ENCODE measurements around the gene SRPK2. TPM values are rescaled to one million over a fixed set of nuclear protein-coding genes. Genes with fewer than 3 reads are reported as not detected.
"Not testable (repeated sequence)": the region's sequence is repeated elsewhere in the genome, so short reads cannot be mapped to it uniquely, and the experiment has no call there.

Gene SRPK2
- total RNA-seq, 1 experiment from 2014 or later = 17.4 TPM

DNA sequence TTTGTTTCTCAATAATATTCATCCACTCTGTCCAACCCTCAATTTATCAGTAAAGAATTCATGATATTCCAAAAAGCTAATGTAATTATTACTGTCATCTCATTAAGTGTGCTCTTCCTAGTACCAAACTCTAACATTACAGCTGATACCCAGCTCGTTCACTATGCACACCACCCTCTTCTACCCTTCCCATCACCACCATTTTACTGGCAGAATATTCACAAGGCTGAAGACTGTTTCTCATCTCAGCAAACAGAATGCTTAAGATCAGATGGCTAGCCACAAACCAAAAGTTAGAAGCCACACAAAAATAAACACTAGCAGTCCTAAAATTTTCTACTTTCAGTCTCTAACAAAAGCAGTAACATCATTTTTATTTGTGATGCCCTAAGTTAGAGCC, 121.5 kb downstream of the SRPK2 start:
- no peak for DNase-seq (ENCODE audit: low spot score)

DNA sequence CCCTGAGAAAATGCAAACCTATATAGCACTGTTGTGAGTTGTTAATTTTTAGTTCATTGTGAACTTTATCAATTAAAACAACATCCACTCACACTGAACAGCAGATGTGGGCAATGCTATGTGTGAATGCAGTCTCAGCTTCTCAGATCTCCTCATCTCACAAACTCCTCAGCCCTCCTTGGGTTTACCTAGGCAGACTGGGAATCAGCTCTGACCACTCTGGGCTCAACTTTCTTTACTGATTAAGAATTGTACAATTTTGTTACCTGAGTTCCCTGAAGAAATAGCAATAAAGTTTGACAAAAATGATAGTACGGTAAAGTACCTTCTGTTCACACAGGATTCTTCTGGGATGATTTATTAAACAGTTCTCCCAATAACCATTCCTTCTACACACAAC, 124.0 kb downstream of the SRPK2 start:
- no peak for DNase-seq (ENCODE audit: low spot score)

DNA sequence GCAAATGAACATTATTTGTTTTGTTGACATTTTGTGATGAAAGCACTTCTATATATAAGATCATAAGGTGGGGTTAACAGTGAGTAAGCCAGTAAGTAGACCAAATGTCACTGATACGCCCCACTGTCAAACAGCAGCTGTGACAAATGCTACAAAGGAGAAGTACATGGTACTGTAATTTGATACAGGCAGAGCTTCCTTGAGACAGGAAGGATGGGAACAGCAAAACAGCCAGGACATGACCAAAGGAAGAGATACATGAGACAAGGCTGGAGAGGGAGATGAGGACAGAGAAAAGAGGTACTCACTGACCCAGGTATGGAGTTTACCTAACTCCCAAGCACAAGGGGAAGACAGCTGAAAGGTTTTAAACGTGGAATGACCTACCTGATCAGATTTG, 127.0 kb downstream of the SRPK2 start:
- DNase-seq (ENCODE audit: low spot score) = peak; percentile 58

DNA sequence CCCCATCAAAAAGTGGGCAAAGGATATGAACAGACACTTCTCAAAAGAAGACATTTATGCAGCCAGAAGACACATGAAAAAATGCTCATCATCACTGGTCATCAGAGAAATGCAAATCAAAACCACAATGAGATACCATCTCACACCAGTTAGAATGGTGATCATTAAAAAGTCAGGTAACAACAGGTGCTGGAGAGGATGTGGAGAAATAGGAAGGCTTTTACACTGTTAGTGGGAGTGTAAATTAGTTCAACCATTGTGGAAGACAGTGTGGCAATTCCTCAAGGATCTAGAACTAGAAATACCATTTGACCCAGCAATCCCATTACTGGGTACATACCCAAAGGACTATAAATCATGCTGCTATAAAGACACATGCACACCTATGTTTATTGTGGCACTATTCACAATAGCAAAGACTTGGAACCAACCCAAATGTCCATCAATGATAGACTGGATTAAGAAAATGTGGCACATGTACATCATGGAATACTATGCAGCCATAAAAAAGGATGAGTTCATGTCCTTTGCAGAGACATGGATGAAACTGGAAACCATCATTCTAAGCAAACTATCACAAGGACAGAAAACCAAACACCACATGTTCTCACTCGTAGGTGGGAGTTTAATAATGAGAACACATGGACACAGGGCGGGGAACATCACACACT, 128.4 kb downstream of the SRPK2 start:
- not testable (repeated sequence) for DNase-seq (ENCODE audit: low spot score)

DNA sequence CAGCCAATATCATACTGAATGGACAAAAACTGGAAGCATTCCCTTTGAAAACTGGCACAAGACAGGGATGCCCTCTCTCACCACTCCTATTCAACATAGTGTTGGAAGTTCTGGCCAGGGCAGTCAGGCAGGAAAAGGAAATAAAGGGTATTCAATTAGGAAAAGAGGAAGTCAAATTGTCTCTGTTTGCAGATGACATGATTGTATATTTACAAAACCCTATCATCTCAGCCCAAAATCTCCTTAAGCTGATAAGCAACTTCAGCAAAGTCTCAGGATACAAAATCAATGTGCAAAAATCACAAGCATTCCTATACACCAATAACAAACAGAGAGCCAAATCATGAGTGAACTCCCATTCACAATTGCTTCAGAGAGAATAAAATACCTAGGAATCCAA, 129.8 kb downstream of the SRPK2 start:
- not testable (repeated sequence) for DNase-seq (ENCODE audit: low spot score)

DNA sequence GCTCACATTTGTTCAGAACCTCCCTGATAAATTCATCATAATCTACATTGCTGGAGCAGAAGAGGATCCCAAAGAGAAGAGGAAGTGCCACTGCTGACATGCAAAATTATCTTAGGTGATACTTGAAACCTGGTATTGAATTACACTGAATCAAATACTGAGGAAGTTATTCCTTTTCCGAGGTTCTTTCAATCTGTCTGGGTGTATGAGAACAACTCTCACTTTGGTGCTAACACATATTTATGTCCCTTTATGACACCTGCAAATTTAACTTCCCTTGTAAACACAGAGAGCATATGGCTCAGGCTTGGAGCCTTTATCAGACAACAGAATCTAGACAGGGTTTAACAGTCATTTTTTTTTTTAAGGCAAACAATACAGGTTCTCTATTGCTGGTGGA, 131.4 kb downstream of the SRPK2 start:
- DNase-seq (ENCODE audit: low spot score) = no peak

DNA sequence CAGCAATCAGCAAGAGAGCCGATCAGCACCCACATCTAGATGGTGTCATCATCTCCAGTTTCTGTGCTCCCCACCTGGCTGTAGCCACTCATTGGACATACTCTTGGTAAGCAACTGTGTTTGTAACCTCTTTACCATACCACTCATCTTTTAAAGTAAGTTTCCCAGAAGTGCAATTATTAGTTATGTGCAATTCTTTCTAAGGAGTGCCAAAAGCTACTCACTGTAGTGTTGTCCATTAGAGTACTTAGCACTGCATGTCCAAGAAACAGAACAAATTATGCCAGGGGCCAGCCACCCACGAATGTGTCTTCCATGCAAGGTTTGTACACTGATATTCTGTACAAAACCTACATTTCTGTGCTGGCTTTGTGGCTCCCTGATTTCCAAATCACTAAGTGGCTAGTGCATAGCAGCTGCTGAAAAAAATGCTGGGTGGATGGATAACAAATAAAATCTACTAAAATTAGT, 131.9 kb downstream of the SRPK2 start:
- DNase-seq (ENCODE audit: low spot score) = no peak

DNA sequence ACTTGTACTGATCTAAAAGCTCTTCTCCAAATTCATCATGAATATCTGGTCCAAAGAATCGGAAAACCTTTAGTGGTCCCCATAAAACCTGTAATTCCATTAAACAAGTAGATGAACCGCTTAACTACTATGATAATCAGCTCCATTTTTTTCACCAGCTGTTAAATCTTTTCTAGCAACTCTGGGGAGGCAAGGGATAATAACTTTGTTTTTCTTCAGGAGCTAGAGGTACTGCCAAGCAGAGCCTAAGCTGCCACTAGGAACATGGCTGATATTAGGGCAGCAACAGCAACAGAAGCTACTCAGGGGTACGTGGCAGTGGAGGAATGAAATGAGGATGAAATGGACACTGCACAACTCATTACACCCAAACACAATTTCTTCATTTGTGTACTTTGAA, 138.0 kb downstream of the SRPK2 start:
- DNase-seq (ENCODE audit: low spot score) = no peak

DNA sequence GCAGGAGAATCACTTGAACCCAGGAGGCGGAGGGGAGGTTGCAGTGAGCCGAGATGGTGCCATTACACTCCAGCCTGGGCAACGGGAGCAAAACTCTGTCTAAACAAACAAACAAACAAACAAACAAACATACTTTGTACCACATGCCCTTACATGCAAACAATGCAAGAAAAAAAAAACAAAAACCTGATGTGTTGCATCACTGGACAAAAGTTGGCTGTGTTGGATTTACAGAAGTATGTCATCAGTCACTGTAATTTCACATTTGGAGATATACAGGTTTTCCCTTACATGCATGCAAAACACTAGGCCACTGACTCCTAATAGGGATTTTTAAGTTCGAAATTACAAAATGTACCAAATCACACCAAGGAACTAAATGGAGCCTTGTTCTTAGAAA, 138.5 kb downstream of the SRPK2 start:
- no peak for DNase-seq (ENCODE audit: low spot score)

DNA sequence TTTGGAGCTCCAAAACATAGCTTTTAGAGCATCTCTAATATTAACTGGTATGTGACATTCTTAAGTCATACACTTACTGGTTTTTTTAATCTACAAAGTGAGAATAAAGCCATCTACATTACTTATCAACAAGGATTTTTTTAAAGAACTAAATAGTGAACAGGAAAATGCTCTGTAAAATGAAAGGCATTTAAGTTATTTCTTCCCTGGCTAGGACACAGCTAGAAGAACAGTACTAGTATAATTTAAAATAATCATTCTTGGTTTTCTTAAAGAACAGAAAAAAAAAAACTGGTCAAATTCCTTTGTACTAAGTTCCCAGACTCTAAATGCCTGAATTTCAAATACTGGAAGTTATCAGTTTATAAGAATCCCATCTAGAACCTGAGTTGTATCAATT, 139.5 kb downstream of the SRPK2 start:
- DNase-seq (ENCODE audit: low spot score) = no peak

DNA sequence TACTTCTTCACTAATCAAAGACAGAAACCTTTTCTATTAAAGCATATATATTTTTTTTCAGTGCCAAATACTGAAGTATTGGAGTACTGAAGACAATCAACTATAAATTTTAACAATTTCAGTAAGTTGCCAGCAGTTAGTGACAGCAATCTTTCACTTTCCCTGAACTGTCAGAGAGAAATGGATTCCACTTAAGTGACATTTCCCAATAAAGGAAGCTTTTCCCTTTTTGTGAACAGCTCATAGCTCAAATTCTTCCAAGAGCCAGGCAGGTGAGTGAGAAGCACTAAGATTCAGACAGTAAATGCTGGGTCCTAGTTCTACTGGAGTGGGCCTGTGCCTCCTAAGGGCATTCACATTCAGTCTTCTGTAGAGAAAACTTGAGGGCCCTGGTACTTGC, 142.0 kb downstream of the SRPK2 start:
- DNase-seq (ENCODE audit: low spot score) = no peak

DNA sequence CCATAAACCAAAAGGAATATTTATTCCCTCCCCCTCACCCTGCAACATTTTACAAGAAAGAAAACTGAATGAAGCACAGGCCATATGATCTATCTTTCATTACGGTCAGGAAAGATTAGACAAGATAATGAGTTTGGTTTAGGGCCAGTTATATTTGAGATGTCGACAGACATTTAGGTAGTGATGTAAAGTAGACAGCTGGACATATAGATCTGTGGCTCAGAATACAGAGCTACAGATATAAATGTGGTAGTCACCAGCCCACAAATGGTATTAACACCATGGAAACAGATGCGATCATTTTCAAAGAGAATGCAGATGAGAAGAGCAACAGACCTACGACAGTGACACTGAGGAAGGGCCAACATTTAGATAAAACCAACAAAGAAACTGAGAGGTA, 142.5 kb downstream of the SRPK2 start:
- DNase-seq (ENCODE audit: low spot score) = no peak

DNA sequence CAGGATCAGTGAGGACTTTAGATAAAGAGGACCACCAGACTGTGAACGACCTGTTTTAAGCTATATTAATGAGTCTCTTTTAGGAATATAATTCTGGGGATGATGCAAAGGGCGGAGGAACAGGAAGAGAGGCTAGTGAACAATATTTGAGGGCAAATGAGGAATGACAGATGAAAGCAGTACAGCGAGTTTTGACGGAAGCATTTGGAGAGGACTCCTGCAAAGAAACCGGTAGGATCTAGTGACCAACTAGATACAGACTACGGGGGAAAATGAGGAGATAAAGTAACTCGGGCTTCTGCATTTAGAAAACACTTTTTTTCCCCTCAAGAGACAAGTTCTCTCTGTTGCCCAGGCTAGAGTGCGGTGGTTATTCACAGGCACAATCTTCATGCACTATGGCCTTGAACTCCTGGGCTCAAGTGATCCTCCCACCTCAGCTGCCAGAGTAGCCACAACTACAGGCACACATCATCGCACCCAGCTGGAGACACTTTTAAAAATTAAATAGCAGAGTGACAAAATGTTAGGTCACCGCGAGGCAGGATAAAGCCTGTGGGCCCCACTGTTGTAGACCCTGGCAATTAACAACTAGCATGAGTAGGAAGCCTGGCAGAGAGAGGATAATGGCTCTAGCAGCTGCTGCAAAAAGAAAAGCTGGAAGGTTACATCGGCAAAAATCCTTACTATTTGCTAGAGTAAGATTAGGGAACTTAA, 143.2 kb downstream of the SRPK2 start:
- DNase-seq (ENCODE audit: low spot score) = no peak

DNA sequence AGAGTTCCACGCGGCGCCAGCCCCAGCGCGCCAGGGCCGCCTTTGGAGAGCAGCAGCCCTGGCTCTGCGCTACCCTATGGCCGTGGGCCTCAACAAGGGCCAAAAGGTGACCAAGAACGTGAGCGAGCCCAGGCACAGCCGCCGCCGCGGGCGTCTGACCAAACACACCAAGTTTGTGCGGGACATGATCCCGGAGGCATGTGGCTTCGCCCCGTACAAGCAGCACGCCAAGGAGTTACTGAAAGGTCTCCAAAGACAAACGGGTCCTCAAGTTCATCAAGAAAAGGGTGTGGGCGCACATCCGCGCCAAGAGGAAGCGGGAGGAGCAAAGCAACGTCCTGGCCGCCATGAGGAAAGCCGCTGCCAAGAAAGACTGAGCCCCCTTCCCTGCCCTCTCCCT, 144.1 kb downstream of the SRPK2 start:
- no peak for DNase-seq (ENCODE audit: low spot score)

DNA sequence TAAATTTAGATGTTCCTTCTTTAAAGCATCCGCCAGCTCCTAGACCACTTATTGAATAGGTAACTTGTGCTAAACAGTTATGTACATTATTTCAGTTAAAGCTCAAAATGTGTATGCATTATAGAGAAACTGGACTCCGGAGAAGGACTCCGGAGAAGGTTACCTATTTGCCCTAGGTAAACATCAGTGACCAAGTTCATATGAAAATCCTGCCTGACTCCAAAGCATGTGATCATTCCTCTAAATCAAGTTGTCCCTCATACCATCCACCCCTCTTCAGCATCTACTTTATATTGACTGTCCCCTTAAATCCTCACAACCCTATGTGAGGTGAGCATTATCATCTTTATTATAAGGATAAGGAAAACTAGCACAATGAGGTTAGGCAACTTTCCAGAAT, 147.5 kb downstream of the SRPK2 start:
- DNase-seq (ENCODE audit: low spot score) = no peak

DNA sequence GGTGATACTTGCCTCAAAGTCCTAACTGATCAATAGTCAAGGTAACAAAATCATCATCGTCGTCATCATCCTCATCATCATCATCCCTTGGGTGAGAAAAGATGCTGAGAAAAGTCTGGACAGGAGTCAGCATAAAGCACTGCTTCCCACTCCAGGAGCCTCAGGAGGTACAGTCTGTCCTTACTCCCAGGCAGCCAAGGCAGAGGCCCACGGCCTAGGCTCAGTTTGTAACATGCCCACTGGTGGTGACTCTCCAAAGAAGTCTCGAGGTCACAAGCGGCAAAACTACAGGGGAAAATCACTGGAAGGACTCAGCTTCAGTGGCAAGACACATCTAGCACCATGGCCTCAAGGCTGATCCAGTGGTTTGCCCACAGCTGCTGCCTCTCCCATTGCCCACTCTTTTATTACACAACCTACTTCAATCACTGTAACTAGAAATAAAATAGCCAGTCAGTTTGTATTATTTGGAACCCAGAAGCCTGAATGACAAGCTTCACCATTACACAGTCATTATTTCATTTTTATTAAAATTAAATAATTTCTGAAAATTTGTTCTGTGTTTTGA, 150.4 kb downstream of the SRPK2 start:
- DNase-seq (ENCODE audit: low spot score) = no peak

DNA sequence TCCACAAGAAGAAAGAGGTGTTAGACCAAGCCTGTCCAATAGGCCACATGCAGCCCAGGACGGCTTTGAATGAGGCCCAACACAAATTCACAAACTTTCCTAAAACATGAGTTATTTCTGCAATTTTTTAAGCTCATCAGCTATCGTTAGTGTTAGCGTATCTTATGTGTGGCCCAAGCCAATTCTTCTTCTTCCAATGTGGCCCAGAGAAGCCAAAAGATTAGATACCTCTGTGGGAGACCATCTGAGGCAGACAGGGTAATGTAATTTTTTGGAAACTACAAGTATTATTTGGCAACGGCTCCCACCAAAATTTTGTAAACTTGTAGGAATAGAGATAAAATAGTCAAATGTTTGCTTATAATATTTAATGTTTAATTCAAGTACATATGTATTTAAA, 153.8 kb downstream of the SRPK2 start:
- DNase-seq (ENCODE audit: low spot score) = no peak

DNA sequence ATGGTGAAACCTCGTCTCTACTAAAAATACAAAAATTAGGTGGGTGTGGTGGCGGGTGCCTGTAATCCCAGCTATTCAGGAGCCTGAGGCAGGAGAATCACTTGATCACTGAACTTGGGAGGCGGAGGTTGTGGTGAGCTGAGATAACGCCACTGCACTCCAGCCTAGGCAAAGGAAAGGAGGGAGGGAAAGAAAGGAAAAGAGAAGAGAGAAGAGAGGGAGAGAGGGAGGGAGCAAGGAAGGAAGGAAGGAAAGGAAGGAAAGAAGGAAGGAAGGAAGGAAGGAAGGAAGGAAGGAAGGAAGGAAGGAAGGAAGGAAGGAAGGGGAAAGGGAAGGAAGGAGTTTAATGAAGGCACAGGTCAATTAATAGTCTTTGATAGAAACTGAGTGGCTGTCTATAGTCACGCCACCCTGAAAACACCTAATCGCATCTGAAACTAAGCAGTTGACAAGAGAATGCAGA, 155.9 kb downstream of the SRPK2 start:
- DNase-seq (ENCODE audit: low spot score) = not testable (repeated sequence)

DNA sequence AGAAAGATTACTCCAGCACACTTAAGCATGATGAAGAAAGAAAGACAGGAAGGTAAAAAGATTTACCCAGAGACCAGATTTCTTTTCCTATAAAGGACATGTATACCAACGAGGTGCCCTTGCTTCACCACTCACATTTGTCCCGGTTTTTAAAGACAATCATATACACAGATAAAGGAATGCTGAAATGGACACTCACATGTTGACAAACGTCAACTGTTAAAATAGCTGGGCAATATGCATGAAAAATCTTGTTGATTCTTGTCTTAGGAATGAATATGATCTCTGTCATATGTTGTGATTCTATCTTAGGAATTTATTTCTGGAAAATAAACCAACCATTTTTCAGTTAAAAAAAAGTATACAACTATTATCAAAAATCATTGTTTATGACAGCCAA, 158.2 kb downstream of the SRPK2 start:
- DNase-seq (ENCODE audit: low spot score) = no peak

DNA sequence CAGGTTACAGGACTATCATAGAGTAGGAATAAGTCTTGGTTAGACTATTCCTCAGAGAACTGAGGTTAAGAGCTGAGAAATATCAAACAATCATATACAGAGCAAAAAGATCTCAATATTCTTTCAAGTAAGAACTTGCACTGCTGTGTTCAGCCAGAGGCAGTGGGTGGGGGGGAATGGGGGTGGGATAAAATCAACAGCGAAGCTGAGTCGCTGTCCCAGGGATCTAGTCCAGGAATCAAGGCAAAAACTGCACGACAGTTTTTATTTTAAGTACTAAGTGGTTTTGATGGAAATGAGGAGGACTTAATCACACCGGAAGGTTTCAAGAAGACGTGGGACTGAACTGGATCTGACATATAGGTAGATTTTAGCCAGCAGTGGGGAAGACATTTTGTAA, 159.1 kb downstream of the SRPK2 start:
- DNase-seq (ENCODE audit: low spot score) = no peak

DNA sequence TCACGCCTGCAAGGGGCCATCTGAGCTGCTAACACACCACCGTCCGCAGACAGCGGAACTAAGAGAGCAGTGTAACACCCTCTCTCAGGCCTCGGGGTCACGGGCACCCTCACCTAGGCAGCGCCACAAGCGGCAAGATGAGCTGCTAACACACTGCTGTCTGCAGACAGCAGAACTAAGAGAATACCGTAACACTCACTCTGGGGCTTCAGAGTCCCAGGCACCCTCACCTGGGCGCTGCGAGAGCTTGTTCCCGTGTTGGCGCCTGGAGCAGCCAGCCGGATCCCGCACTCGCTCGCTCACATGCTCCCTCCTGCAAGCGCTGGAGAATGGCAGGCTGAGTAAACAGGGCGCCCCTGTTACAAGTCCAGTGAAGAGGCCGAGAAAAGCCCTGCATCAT, 160.2 kb downstream of the SRPK2 start:
- no peak for DNase-seq (ENCODE audit: low spot score)

DNA sequence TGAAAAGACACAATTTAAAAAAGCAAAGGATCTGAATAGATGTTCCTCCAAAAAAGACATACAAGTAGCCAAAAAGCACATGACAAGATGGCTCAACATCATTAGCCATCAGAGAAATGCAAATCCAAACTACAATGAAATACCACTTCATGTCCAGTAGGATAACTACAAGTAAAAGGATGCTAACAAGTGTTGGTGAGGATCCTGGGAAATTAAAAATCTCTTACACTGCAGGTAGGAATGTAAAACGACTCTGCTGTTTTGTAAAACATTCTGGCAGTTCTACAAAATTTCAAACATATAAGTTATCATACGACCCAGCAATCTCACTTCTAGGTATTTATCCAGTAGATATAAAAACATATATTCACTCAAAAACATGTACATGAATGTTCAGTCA, 161.3 kb downstream of the SRPK2 start:
- DNase-seq (ENCODE audit: low spot score) = no peak
